Prostate gland (tissue), 2 donors: Measurements from ENCODE around the gene C16orf96. TPM values are rescaled to one million over a fixed set of nuclear protein-coding genes. Genes with fewer than 3 reads are reported as not detected.

ENCODE experiments used
- DNase-seq: peaks from one replicate; pipeline ENCODE4 v3.0.0-alpha.2; 2019; ENCODE audit warnings: low spot score
- H3K27ac ChIP-seq, 2 donors: fragments of 200-600 bp; sonication (generic); 2 replicates each; pipeline ENCODE4 v1.5.1; 2017 to 2019
- H3K27me3 ChIP-seq: fragments of 200-600 bp; sonication (generic); replicated peaks from 2 replicates; pipeline ENCODE4 v1.5.1; 2019; ENCODE audit not compliant: insufficient read depth
- H3K36me3 ChIP-seq, 2 donors: fragments of 200-600 bp; sonication (generic); 1 replicate in 1 of 2; 2 replicates in 1 of 2; pipeline versions ENCODE4 v1.5.1 to v1.8.1; 2017 to 2019
- H3K4me1 ChIP-seq: fragments of 200-600 bp; sonication (generic); replicated peaks from 2 replicates; pipeline ENCODE4 v1.5.1; 2019
- H3K4me3 ChIP-seq, 2 donors: fragments of 200-600 bp; sonication (generic); 2 replicates each; pipeline ENCODE4 v1.5.1; 2017 to 2019
- H3K9me3 ChIP-seq: fragments of 200-600 bp; sonication (generic); 2 replicates; pipeline ENCODE4 v1.5.1; 2017
- CTCF ChIP-seq, 4 experiments: fragments of 200-600 bp in 2 of 4; fragments of 450-650 bp in 2 of 4; sonication (generic) in 2 of 4; IDR thresholded peaks; 1 replicate in 3 of 4; 2 replicates in 1 of 4; pipeline ENCODE4 v1.5.1; 2016 to 2019; ENCODE audit warnings: antibody characterized with exemption in 4 of 4, mild to moderate bottlenecking in 2 of 4, moderate library complexity in 2 of 4
- POLR2A ChIP-seq: fragments of 450-650 bp; IDR thresholded peaks from one replicate; pipeline ENCODE4 v1.6.1; 2016; ENCODE audit warnings: antibody characterized with exemption, mild to moderate bottlenecking
- POLR2AphosphoS5 ChIP-seq: sonication (generic); formaldehyde crosslinking; IDR thresholded peaks from one replicate; pipeline ENCODE4 v1.6.1; 2017; ENCODE audit warnings: antibody characterized with exemption
- WGBS: methylation state at CpG from one replicate; pipeline ENCODE4 v1.1.5; 2018; 5-methylcytosine and 5-hydroxymethylcytosine counted together
- intact Hi-C: fragments of 100-400 bp; cut with DNase I; formaldehyde crosslinking; loops from one replicate; pipeline ENCODE4 v1.14.2; 2022
- total RNA-seq, 2 donors: library from RNA; depleted of rRNA; stranded (reverse); fragments of >200 nt; gene quantifications; one replicate each; pipeline ENCODE4 v1.1.0, GENCODE V29; 2016

C16orf96 gene
- total RNA-seq, 2 donors from 2014 or later = 0.27 to 3.8 TPM

DNA sequence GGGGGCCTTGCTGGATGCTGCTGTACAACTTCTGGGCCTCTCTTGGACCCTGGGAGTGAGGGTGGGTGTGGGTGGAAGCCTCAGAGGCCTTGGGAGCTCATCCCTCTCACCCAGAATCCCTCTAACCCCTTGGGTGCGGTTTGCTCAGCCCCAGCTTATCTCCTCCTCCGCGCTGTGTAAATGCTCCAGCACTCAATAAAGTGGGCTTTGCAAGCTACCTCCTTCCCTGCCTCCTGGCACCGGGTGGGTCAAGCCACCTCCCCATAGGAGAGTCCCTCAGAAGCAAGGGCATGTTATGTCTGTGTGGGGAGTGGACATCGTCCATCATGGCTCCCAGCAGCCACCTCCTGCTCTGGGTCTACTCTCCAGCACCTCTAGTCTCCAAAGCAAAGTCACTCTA is 46.0 kb upstream of the C16orf96 start:
- no peak for TF ChIP-seq POLR2A
- no peak for TF ChIP-seq CTCF (IDR thresholded peaks at IDR 0.05)
- no peak for TF ChIP-seq POLR2AphosphoS5
- intact Hi-C loops = no loop called here
- Histone ChIP-seq H3K9me3 (no peaks in the 10 kb centered on the region), H3K27ac (no peak overlapping the region), H3K4me1 (no peaks in the 10 kb centered on the region), H3K27me3 (no peaks in the 10 kb centered on the region), H3K36me3 (no peaks in the 10 kb centered on the region), H3K4me3 (no peak overlapping the region)
- DNase-seq = no peak
- WGBS = 73% methylated on average over 5 of the region's 5 CpGs

GRCh38 chr16:4510747-4511426 is 45.3 kb upstream of the C16orf96 start:
- Histone ChIP-seq H3K4me3 (no peak overlapping the region), H3K27me3 (no peaks in the 10 kb centered on the region), H3K9me3 (no peaks in the 10 kb centered on the region), H3K4me1 (no peaks in the 10 kb centered on the region), H3K27ac (no peak overlapping the region), H3K36me3 (no peaks in the 10 kb centered on the region)
- TF ChIP-seq POLR2A (no peak), POLR2AphosphoS5 (no peak), CTCF (IDR thresholded peaks at IDR 0.05) (no peak)
- WGBS = 72% methylated on average over 11 of the region's 14 CpGs
- DNase-seq = no peak
- intact Hi-C loops = no loop called here

- no peak overlapping the region for H3K4me3 ChIP-seq
- 56% methylated on average over 9 of the region's 9 CpGs for WGBS
- no peaks in the 10 kb centered on the region for H3K4me1 ChIP-seq
- no peak overlapping the region for H3K27ac ChIP-seq
- peak; percentile 48 for DNase-seq
- no peaks in the 10 kb centered on the region for H3K9me3 ChIP-seq
- intact Hi-C loops = no loop called here
- TF ChIP-seq CTCF (IDR thresholded peaks at IDR 0.05) = peak in 2 of 4 experiments; percentile 54 to 73
- no peak for TF ChIP-seq POLR2A
- H3K36me3 ChIP-seq = no peaks in the 10 kb centered on the region
- no peaks in the 10 kb centered on the region for H3K27me3 ChIP-seq
Measured at GRCh38 chr16:4511441-4512082, 44.6 kb upstream of the C16orf96 start.

GRCh38 chr16:4512473-4512872 is 43.7 kb upstream of the C16orf96 start:
- no peak for TF ChIP-seq POLR2AphosphoS5
- H3K4me1 ChIP-seq = no peaks in the 10 kb centered on the region
- no peaks in the 10 kb centered on the region for H3K36me3 ChIP-seq
- no peak overlapping the region for H3K4me3 ChIP-seq
- WGBS = 85% methylated on average over 10 of the region's 10 CpGs
- no peak for DNase-seq
- no peak overlapping the region for H3K27ac ChIP-seq
- H3K9me3 ChIP-seq = no peaks in the 10 kb centered on the region
- H3K27me3 ChIP-seq = no peaks in the 10 kb centered on the region
- intact Hi-C loops = no loop called here

GRCh38 chr16:4513086-4513860 is 42.9 kb upstream of the C16orf96 start:
- no peak for DNase-seq
- WGBS = 85% methylated on average over 17 of the region's 19 CpGs
- no peak for TF ChIP-seq POLR2A
- no peak for TF ChIP-seq POLR2AphosphoS5
- TF ChIP-seq CTCF (IDR thresholded peaks at IDR 0.05) = no peak
- no peaks in the 10 kb centered on the region for H3K4me1 ChIP-seq
- no peaks in the 10 kb centered on the region for H3K9me3 ChIP-seq
- intact Hi-C loops = no loop called here
- H3K27me3 ChIP-seq = no peaks in the 10 kb centered on the region
- H3K36me3 ChIP-seq = no peaks in the 10 kb centered on the region
- H3K27ac ChIP-seq = no peak overlapping the region
- no peak overlapping the region for H3K4me3 ChIP-seq
